ENCODE measurements around the gene CCNK.

Gene CCNK

DNA sequence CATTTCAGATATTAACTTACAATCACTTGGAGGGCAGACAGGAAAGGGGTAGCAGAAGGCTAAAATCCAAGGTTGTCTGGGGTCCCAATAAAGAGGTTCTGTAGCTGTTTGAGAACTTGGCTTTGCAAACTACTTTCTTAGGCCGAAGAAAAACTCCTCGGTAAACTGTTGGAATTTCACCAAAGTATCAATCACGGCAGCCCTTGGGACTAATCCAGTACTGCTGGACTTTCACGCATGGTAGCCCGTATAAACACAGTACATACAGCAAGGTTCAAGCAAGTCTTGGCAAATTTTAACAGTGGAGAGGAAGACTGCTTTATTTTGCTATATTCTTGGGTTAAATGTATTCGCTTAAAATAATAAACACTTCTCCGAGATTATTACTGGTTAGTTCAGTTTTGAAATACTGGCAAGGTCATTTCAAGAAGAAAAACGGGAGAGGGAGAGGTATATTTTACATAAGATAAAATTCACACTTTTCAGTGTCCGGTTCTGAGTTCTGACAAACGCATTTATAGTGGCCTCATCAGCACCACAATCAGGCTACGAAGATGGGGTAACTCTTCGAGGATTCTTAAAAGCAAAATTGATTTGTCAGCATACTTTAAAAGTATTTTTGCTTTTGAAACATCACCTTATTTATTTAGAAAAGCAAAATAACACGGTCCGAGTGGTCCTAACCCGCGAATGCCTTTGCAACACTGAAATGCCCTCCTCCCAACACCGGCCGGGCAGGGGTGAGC is 1.9 kb upstream of the CCNK start:
- Histone ChIP-seq H2AFZ (ENCODE audit: low read length) (no peak overlapping the region), H3K79me2 (ENCODE audit: insufficient read depth, low read length) (peaks cover 75% of the 10 kb centered on the region), H3K9me3 (ENCODE audit: low read length) (no peaks in the 10 kb centered on the region), H3F3A (ENCODE audit: insufficient read depth, low read length) (no peaks in the 10 kb centered on the region), H3K27me3 (ENCODE audit: insufficient read depth, low read length) (no peaks in the 10 kb centered on the region), H3K4me3 (ENCODE audit: low read depth, low read length, poor library complexity, severe bottlenecking) (peak overlapping the region; percentile 93), H3K36me3 (ENCODE audit: insufficient read depth, low read length) (no peaks in the 10 kb centered on the region; the same call in 1 of the 2 replicates), H4K20me1 (ENCODE audit: insufficient read depth, low read length) (peaks cover 6% of the 10 kb centered on the region), H3K4me1 (ENCODE audit: insufficient read depth, low read length, severe bottlenecking) (peaks cover 32% of the 10 kb centered on the region), H3K4me2 (ENCODE audit: low read length) (peak overlapping the region; percentile 94), H3K9me2 (ENCODE audit: low read depth, low read length) (no peaks in the 10 kb centered on the region), H3K9ac (ENCODE audit: low read length) (peak overlapping the region; percentile 77), H3K27ac (ENCODE audit: low read depth, low read length, poor library complexity, severe bottlenecking) (no peak overlapping the region)
- TF ChIP-seq, protein P1, sequence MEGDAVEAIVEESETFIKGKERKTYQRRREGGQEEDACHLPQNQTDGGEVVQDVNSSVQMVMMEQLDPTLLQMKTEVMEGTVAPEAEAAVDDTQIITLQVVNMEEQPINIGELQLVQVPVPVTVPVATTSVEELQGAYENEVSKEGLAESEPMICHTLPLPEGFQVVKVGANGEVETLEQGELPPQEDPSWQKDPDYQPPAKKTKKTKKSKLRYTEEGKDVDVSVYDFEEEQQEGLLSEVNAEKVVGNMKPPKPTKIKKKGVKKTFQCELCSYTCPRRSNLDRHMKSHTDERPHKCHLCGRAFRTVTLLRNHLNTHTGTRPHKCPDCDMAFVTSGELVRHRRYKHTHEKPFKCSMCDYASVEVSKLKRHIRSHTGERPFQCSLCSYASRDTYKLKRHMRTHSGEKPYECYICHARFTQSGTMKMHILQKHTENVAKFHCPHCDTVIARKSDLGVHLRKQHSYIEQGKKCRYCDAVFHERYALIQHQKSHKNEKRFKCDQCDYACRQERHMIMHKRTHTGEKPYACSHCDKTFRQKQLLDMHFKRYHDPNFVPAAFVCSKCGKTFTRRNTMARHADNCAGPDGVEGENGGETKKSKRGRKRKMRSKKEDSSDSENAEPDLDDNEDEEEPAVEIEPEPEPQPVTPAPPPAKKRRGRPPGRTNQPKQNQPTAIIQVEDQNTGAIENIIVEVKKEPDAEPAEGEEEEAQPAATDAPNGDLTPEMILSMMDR (IDR thresholded peaks at IDR 0.05; ENCODE audit: low read length), result no peak
- TF ChIP-seq EZH2 (IDR thresholded peaks at IDR 0.05; ENCODE audit: borderline replicate concordance, low read length), result no peak

DNA sequence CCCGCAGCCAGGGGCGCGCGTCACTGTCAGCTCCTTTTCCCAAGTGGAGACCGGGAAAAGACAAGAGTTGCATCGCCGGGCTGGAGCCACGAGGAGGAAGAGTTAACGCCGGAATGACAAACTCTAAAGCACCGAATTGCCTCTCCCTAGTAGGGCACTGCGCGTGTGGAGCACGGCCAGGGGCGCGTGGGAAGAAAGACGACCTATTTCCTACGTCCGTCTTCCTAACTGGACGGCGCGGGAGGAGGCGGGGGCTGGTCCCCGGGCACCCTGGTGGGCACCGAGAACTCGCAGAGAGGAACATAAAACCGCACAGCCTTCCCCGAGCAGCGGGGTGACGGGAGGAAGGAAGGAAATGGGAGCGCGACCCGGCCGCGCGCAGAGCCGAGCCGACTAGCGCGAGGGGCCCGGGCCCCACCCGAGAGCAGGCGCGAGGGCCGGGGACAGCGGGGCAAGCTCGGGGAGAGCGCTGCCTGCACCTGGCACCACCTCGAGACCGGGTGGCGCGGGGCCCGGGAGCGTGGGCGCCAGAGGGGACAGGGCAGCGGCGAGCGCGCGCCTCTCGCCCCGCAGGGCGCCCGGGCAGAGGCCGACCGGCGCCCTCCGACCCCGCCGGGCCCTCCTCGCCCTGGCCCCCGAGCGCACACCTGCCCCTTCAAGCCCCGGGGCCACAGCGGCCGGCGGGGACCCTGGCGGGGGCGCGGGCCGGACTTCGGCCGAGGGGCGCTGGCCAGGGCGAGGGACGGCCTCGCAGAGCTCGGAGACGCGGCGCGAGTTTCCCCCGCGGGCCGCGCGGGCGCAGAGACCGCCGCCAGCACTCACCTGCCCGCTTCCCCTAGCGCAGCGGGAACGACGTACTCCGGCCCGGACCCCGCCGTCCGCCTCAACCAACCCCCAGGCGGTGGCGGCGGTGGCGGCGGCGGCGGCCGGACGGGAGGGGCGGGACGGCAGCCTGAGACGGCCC is 1.0 kb upstream of the CCNK start, which contains the start of gene SETD3:
Gene SETD3, minus strand, starts transcription at position 954 of the 964 bp plus-strand sequence. CDS start 15,054 bp downstream, outside the sequence.
- H3K4me3 ChIP-seq (ENCODE audit: low read depth, low read length, poor library complexity, severe bottlenecking), result peak within 1 kb of the TSS; percentile 97
- H3K9ac ChIP-seq (ENCODE audit: low read length), result peak within 1 kb of the TSS; percentile 87
- H3K36me3 ChIP-seq (ENCODE audit: insufficient read depth, low read length), result no peaks in the 10 kb centered on the region; the same call in 1 of the 2 replicates
- no peak within 1 kb of the TSS for H2AFZ ChIP-seq (ENCODE audit: low read length)
- no peaks in the 10 kb centered on the region for H3K9me2 ChIP-seq (ENCODE audit: low read depth, low read length)
- peak within 1 kb of the TSS; percentile 39 for H3K27ac ChIP-seq (ENCODE audit: low read depth, low read length, poor library complexity, severe bottlenecking)
- peaks cover 79% of the 10 kb centered on the region for H3K79me2 ChIP-seq (ENCODE audit: insufficient read depth, low read length)
- no peak for TF ChIP-seq EZH2 (IDR thresholded peaks at IDR 0.05; ENCODE audit: borderline replicate concordance, low read length)
- TF ChIP-seq, protein P1 (IDR thresholded peaks at IDR 0.05; ENCODE audit: low read length), result no peak
- no peaks in the 10 kb centered on the region for H3K27me3 ChIP-seq (ENCODE audit: insufficient read depth, low read length)
- H3K9me3 ChIP-seq (ENCODE audit: low read length), result no peaks in the 10 kb centered on the region
- peak within 1 kb of the TSS; percentile 95 for H3K4me2 ChIP-seq (ENCODE audit: low read length)
- H4K20me1 ChIP-seq (ENCODE audit: insufficient read depth, low read length), result peaks cover 6% of the 10 kb centered on the region
- H3K4me1 ChIP-seq (ENCODE audit: insufficient read depth, low read length, severe bottlenecking), result peaks cover 32% of the 10 kb centered on the region
- H3F3A ChIP-seq (ENCODE audit: insufficient read depth, low read length), result no peaks in the 10 kb centered on the region

GRCh38 chr14:99481745-99482099 is 513 bp downstream of the CCNK start:
- no peaks in the 10 kb centered on the region; the same call in 1 of the 2 replicates for H4K20me1 ChIP-seq (ENCODE audit: insufficient read depth, low read length)
- no peak for TF ChIP-seq EZH2 (IDR thresholded peaks at IDR 0.05; ENCODE audit: borderline replicate concordance, low read length)
- TF ChIP-seq, protein P1 (IDR thresholded peaks at IDR 0.05; ENCODE audit: low read length), result no peak
- no peaks in the 10 kb centered on the region for H3K27me3 ChIP-seq (ENCODE audit: insufficient read depth, low read length)
- no peaks in the 10 kb centered on the region for H3F3A ChIP-seq (ENCODE audit: insufficient read depth, low read length)
- H3K27ac ChIP-seq (ENCODE audit: low read depth, low read length, poor library complexity, severe bottlenecking), result peak overlapping the region; percentile 39
- peak overlapping the region; percentile 95 for H3K4me2 ChIP-seq (ENCODE audit: low read length)
- no peaks in the 10 kb centered on the region for H3K9me3 ChIP-seq (ENCODE audit: low read length)
- H2AFZ ChIP-seq (ENCODE audit: low read length), result no peak overlapping the region
- no peaks in the 10 kb centered on the region for H3K9me2 ChIP-seq (ENCODE audit: low read depth, low read length)
- H3K4me3 ChIP-seq (ENCODE audit: low read depth, low read length, poor library complexity, severe bottlenecking), result peak overlapping the region; percentile 97
- H3K79me2 ChIP-seq (ENCODE audit: insufficient read depth, low read length), result peaks cover 79% of the 10 kb centered on the region
- H3K4me1 ChIP-seq (ENCODE audit: insufficient read depth, low read length, severe bottlenecking), result peaks cover 32% of the 10 kb centered on the region
- H3K36me3 ChIP-seq (ENCODE audit: insufficient read depth, low read length), result no peaks in the 10 kb centered on the region; the same call in 1 of the 2 replicates
- peak overlapping the region; percentile 87 for H3K9ac ChIP-seq (ENCODE audit: low read length)
